ENCODE measurements around the gene NR0B2. TPM values are rescaled to one million over a fixed set of nuclear protein-coding genes. Genes with fewer than 3 reads are reported as not detected.
A peak's percentile ranks its signal among the peaks of the same experiment; 100 is the strongest.

NR0B2 gene
- total RNA-seq, 1 experiment from 2014 or later = not detected

DNA sequence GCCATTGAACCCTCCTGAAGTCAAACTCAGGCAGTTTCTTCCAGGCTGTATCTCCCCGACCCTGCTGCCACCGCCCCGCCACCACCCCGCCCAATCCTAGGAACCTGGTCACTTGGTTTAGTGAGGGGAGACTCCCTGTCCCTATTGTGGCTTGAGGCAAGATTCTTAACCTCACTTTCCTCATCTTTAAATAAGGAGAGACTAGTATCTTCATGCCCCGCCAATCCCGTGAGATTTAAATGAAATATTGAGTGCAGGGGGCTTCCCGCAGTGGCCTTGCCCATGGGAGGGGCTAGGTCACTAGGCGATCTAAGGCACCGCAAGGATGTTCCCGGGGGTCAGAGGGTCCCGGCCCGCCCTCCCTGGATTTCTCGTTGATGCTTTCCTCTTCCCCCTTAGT is 45.5 kb upstream of the NR0B2 start:
- Histone ChIP-seq H2AFZ (ENCODE audit: low read depth, low read length, poor library complexity, severe bottlenecking) (no peak overlapping the region), H3K9me2 (ENCODE audit: insufficient read depth) (no peaks in the 10 kb centered on the region), H3K4me2 (ENCODE audit: low read length) (peak overlapping the region; percentile 97), H3K27me3 (ENCODE audit: insufficient read depth, low read length) (no peaks in the 10 kb centered on the region), H3K9me3 (ENCODE audit: control insufficient read depth in 1 of 2, insufficient read depth in 1 of 2, low read depth in 1 of 2, low read length in 2 of 2) (no peaks in the 10 kb centered on the region), H3K4me3 (replicated peaks in 1 of 2; ENCODE audit: low read depth in 1 of 2, low read length in 2 of 2) (peak overlapping the region; percentile 87 to 96), H3K4me1 (ENCODE audit: control insufficient read depth in 1 of 2, insufficient read depth in 2 of 2, low read length in 2 of 2) (peaks cover 7 to 26% of the 10 kb centered on the region in 2 experiments; a peak in 3 of 4 replicates), H3K79me2 (ENCODE audit: insufficient read depth, low read length) (peaks cover 30% of the 10 kb centered on the region), H4K20me1 (ENCODE audit: insufficient read depth) (no peaks in the 10 kb centered on the region), H3K9ac (ENCODE audit: low read length) (peak overlapping the region; percentile 95), H3K27ac (ENCODE audit: low read depth, low read length) (peak overlapping the region; percentile 87; the same call in 1 of the 2 replicates), H3K36me3 (ENCODE audit: control insufficient read depth in 1 of 2, insufficient read depth in 2 of 2, low read length in 2 of 2) (no peaks in the 10 kb centered on the region)
- intact Hi-C loops (cut with micrococcal nuclease) = no loop called here
- ChIA-PET CTCF (interaction anchor here (1.5 kb wide), 1 partner anchor 8 kb away, joined by 3 read pairs; no protein-coding TSS in a partner anchor), RAD21 (ENCODE audit: low non-redundant PET in 1 of 2, low total read pairs in 2 of 2, uncharacterized antibody in 2 of 2, unreplicated experiment in 2 of 2) (no interaction called here), POLR2A (interaction anchor here (1.1 kb wide), 1 partner anchor 34 kb away, joined by 4 read pairs; the partner anchor contains the start of gene TRNP1)
- no TSS peak for BruUV-seq (replicated peaks)
- no peak for DNase-seq (ENCODE audit: low read depth, low spot score)
- no peak for ATAC-seq
- TF ChIP-seq ZFX (IDR thresholded peaks at IDR 0.05) (no peak), POLR2A (IDR thresholded peaks at IDR 0.05; ENCODE audit: borderline replicate concordance, extremely low read depth, insufficient read depth, insufficient read length) (no peak), EGR1 (IDR thresholded peaks at IDR 0.05; ENCODE audit: low read depth) (no peak), SP1 (IDR thresholded peaks at IDR 0.05; ENCODE audit: low read depth) (no peak)
- TF ChIP-seq, protein P1, sequence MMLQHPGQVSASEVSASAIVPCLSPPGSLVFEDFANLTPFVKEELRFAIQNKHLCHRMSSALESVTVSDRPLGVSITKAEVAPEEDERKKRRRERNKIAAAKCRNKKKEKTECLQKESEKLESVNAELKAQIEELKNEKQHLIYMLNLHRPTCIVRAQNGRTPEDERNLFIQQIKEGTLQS (IDR thresholded peaks at IDR 0.05) = no peak

DNA sequence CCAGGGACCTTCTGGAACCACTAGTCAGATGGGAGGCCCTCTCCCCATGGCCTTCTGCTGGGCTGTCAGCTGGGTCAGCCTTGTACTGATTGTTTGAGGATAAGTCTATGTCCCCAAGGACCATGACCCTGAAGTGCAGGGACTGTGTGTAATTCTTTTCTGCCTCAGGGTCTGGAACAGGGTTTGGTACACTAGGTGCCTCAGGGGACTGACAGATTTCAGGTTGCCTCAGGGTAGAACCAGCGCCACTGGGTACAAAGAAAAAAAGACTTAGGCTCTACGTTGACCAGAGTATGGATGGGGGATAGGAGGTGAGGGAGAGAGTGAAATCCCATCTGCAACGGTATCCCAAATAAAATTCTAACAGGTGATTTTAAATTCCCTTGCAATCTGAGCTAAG is 43.5 kb upstream of the NR0B2 start:
- ChIA-PET POLR2A (no interaction called here), CTCF (no interaction called here), RAD21 (ENCODE audit: low non-redundant PET in 1 of 2, low total read pairs in 2 of 2, uncharacterized antibody in 2 of 2, unreplicated experiment in 2 of 2) (no interaction called here)
- DNase-seq (ENCODE audit: low read depth, low spot score) = no peak
- H2AFZ ChIP-seq (ENCODE audit: low read depth, low read length, poor library complexity, severe bottlenecking) = no peak overlapping the region
- no peaks in the 10 kb centered on the region for H3K9me3 ChIP-seq (ENCODE audit: control insufficient read depth in 1 of 2, insufficient read depth in 1 of 2, low read depth in 1 of 2, low read length in 2 of 2)
- H3K9ac ChIP-seq (ENCODE audit: low read length) = no peak overlapping the region
- no peaks in the 10 kb centered on the region for H4K20me1 ChIP-seq (ENCODE audit: insufficient read depth)
- no peak overlapping the region for H3K4me2 ChIP-seq (ENCODE audit: low read length)
- no TSS peak for BruUV-seq (replicated peaks)
- H3K9me2 ChIP-seq (ENCODE audit: insufficient read depth) = no peaks in the 10 kb centered on the region
- H3K36me3 ChIP-seq (ENCODE audit: control insufficient read depth in 1 of 2, insufficient read depth in 2 of 2, low read length in 2 of 2) = 0 out of 4 replicates have a peak, but pooled peaks cover 1 to 6% of the 10 kb centered on the region in 2 experiments
- no peaks in the 10 kb centered on the region for H3K27me3 ChIP-seq (ENCODE audit: insufficient read depth, low read length)
- peaks cover 30% of the 10 kb centered on the region for H3K79me2 ChIP-seq (ENCODE audit: insufficient read depth, low read length)
- H3K27ac ChIP-seq (ENCODE audit: low read depth, low read length) = no peak overlapping the region
- H3K4me3 ChIP-seq (replicated peaks in 1 of 2; ENCODE audit: low read depth in 1 of 2, low read length in 2 of 2) = no peak overlapping the region
- no peak for ATAC-seq
- intact Hi-C loops (cut with micrococcal nuclease) = no loop called here
- H3K4me1 ChIP-seq (ENCODE audit: control insufficient read depth in 1 of 2, insufficient read depth in 2 of 2, low read length in 2 of 2) = peaks cover 7 to 26% of the 10 kb centered on the region in 2 experiments; a peak in 3 of 4 replicates
- TF ChIP-seq YY1 (IDR thresholded peaks at IDR 0.05; ENCODE audit: extremely low read depth, insufficient replicate concordance, low read depth, low read length) = no peak
- no peak for TF ChIP-seq ZNF274 (IDR thresholded peaks at IDR 0.05; ENCODE audit: low read depth, low read length)
- no peak for TF ChIP-seq RAD21 (IDR thresholded peaks at IDR 0.05; ENCODE audit: low read depth)
- TF ChIP-seq, protein P2, sequence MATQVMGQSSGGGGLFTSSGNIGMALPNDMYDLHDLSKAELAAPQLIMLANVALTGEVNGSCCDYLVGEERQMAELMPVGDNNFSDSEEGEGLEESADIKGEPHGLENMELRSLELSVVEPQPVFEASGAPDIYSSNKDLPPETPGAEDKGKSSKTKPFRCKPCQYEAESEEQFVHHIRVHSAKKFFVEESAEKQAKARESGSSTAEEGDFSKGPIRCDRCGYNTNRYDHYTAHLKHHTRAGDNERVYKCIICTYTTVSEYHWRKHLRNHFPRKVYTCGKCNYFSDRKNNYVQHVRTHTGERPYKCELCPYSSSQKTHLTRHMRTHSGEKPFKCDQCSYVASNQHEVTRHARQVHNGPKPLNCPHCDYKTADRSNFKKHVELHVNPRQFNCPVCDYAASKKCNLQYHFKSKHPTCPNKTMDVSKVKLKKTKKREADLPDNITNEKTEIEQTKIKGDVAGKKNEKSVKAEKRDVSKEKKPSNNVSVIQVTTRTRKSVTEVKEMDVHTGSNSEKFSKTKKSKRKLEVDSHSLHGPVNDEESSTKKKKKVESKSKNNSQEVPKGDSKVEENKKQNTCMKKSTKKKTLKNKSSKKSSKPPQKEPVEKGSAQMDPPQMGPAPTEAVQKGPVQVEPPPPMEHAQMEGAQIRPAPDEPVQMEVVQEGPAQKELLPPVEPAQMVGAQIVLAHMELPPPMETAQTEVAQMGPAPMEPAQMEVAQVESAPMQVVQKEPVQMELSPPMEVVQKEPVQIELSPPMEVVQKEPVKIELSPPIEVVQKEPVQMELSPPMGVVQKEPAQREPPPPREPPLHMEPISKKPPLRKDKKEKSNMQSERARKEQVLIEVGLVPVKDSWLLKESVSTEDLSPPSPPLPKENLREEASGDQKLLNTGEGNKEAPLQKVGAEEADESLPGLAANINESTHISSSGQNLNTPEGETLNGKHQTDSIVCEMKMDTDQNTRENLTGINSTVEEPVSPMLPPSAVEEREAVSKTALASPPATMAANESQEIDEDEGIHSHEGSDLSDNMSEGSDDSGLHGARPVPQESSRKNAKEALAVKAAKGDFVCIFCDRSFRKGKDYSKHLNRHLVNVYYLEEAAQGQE (IDR thresholded peaks at IDR 0.05; ENCODE audit: low read depth) = no peak
- TF ChIP-seq, protein P1 (IDR thresholded peaks at IDR 0.05) = no peak
- TF ChIP-seq POLR2AphosphoS5 (IDR thresholded peaks at IDR 0.05; ENCODE audit: low read depth, low read length) = no peak
- TF ChIP-seq EZH2phosphoT487 (IDR thresholded peaks at IDR 0.05; ENCODE audit: borderline replicate concordance) = no peak
- no peak for TF ChIP-seq EZH2 (IDR thresholded peaks at IDR 0.05)
- TF ChIP-seq ELF1 (IDR thresholded peaks at IDR 0.05; ENCODE audit: borderline replicate concordance, low read depth) = no peak
- no peak for TF ChIP-seq ZFX (IDR thresholded peaks at IDR 0.05)
- no peak for TF ChIP-seq FOSL1 (IDR thresholded peaks at IDR 0.05; ENCODE audit: low read depth)
- no peak for TF ChIP-seq SP1 (IDR thresholded peaks at IDR 0.05; ENCODE audit: low read depth)
- TF ChIP-seq JUND (IDR thresholded peaks at IDR 0.05) = no peak
- TF ChIP-seq EGR1 (IDR thresholded peaks at IDR 0.05; ENCODE audit: low read depth) = no peak
- TF ChIP-seq SRF (IDR thresholded peaks at IDR 0.05; ENCODE audit: low read depth) = no peak
- TF ChIP-seq CBX3 (IDR thresholded peaks at IDR 0.05; ENCODE audit: low read depth) = no peak
